CD4-positive, alpha-beta T cell (primary cell): ENCODE results near the gene PTX4. TPM values are rescaled to one million over a fixed set of nuclear protein-coding genes. Genes with fewer than 3 reads are reported as not detected.

Experiments used
- ATAC-seq: fragments of 200-7000 bp; cut with Tn5 transposase; one replicate; pipeline ENCODE4 v1.10.0; 2022; ENCODE audit warnings: mild to moderate bottlenecking; ENCODE audit not compliant: poor library complexity
- CTCF ChIA-PET: fragments of 350-600 bp; sonication (Branson Sonifier 250); formaldehyde crosslinking; loops from one replicate; lab custom pipeline; 2021; ENCODE audit warnings: antibody characterized with exemption, inconsistent platforms; lab: Charles Lee
- POLR2A ChIA-PET: fragments of 350-600 bp; sonication (Branson Sonifier 250); formaldehyde crosslinking; loops from one replicate; lab custom pipeline; 2021; ENCODE audit warnings: antibody characterized with exemption, inconsistent platforms; lab: Charles Lee
- DNase-seq, 14 experiments: peaks; one replicate each; pipeline ENCODE4 v3.0.0-alpha.2; 2013 to 2020; ENCODE audit warnings: mixed read lengths in 2 of 14
- H3K27ac ChIP-seq, 2 donors: one replicate each; pipeline versions ENCODE4 v1.5.1 to v1.7.0; 2013; ENCODE audit warnings: low read length in 2 of 2, low read depth in 1 of 2, mild to moderate bottlenecking in 1 of 2
- H3K27me3 ChIP-seq, 2 experiments: 1 replicate in 1 of 2; 2 replicates in 1 of 2; pipeline versions ENCODE4 v1.6.1 to v1.7.0; 2013; ENCODE audit warnings: low read length in 2 of 2, control low read depth in 1 of 2, mild to moderate bottlenecking in 1 of 2, moderate library complexity in 1 of 2; ENCODE audit not compliant: insufficient read depth in 2 of 2, control insufficient read depth in 1 of 2
- H3K36me3 ChIP-seq: one replicate; pipeline ENCODE4 v1.6.1; 2013; ENCODE audit warnings: low read length, control low read depth; ENCODE audit not compliant: insufficient read depth
- H3K4me1 ChIP-seq: one replicate; pipeline ENCODE4 v1.6.1; 2013; ENCODE audit warnings: low read length, control low read depth; ENCODE audit not compliant: insufficient read depth
- H3K4me3 ChIP-seq: one replicate; pipeline ENCODE4 v1.5.1; 2013; ENCODE audit warnings: mild to moderate bottlenecking, low read length, moderate library complexity
- H3K9me3 ChIP-seq, 2 experiments: 1 replicate in 1 of 2; 2 replicates in 1 of 2; pipeline versions ENCODE4 v1.6.1 to v1.7.0; 2013; ENCODE audit warnings: low read length in 2 of 2, mild to moderate bottlenecking in 2 of 2, control low read depth in 1 of 2, moderate library complexity in 1 of 2; ENCODE audit not compliant: control insufficient read depth in 1 of 2, insufficient read depth in 1 of 2
- H3K27ac Mint-ChIP-seq: one replicate; pipeline ENCODE4 v1.8.0; 2020; ENCODE audit warnings: mixed read lengths
- H3K27me3 Mint-ChIP-seq: one replicate; pipeline ENCODE4 v1.8.0; 2021; ENCODE audit warnings: mixed read lengths
- H3K36me3 Mint-ChIP-seq: one replicate; pipeline ENCODE4 v1.8.0; 2021; ENCODE audit warnings: low read depth, mixed read lengths
- H3K4me1 Mint-ChIP-seq: one replicate; pipeline ENCODE4 v1.8.0; 2021; ENCODE audit warnings: low read depth, mixed read lengths
- H3K4me3 Mint-ChIP-seq: one replicate; pipeline ENCODE4 v1.8.0; 2020; ENCODE audit warnings: mild to moderate bottlenecking, mixed read lengths
- H3K9me3 Mint-ChIP-seq: one replicate; pipeline ENCODE4 v1.8.0; 2020; ENCODE audit warnings: mixed read lengths
- CTCF ChIP-seq: fragments of 200-600 bp; IDR thresholded peaks from one replicate; pipeline ENCODE4 v1.8.0; 2022; ENCODE audit warnings: antibody characterized with exemption, mild to moderate bottlenecking
- intact Hi-C, 2 experiments: fragments of 100-400 bp; cut with DNase I in 1 of 2; cut with micrococcal nuclease in 1 of 2; formaldehyde crosslinking; loops; one replicate each; pipeline versions ENCODE4 v1.15.1 to v1.9.0; 2023 to 2025; cut with DNase I, micrococcal nuclease
- total RNA-seq, 174 experiments: library from RNA in 2 of 174; stranded (reverse) in 2 of 174; gene quantifications; one replicate each; pipeline ENCODE4 v1.2.3 and lab custom pipeline; 2021 to 2026

The PTX4 gene
- total RNA-seq, 2 experiments from 2014 or later: not detected

- peak overlapping the region; percentile 98 for H3K27ac Mint-ChIP-seq
- no peaks in the 10 kb centered on the region for H3K9me3 ChIP-seq
- H3K27me3 Mint-ChIP-seq: no peaks in the 10 kb centered on the region
- ATAC-seq (no peak), DNase-seq (no peak)
- POLR2A ChIA-PET: interaction anchor here (1.1 to 4.5 kb wide), 4 partner anchors 8 to 44 kb away, joined by 3 to 34 read pairs (median 11); partner anchors contain the start of gene TELO2
- no peaks in the 10 kb centered on the region for H3K9me3 Mint-ChIP-seq
- no peak for TF ChIP-seq CTCF
- intact Hi-C loops: loop anchor here (5.0 to 10.0 kb wide), 3 partner anchors 62 to 236 kb away; partner anchors contain the start of genes CLCN7 (in 1 of the 2), EME2 (in 1 of the 2), MRPS34 (in 1 of the 2) and NME3 (in 1 of the 2)
- H3K4me3 ChIP-seq: peak overlapping the region; percentile 98
- no peaks in the 10 kb centered on the region for H3K27me3 ChIP-seq
- CTCF ChIA-PET: no interaction called here
- peaks cover 64% of the 10 kb centered on the region for H3K36me3 ChIP-seq
- peak overlapping the region in 1 of 2 donors; percentile 55 for H3K27ac ChIP-seq
- H3K4me1 Mint-ChIP-seq: peaks cover 61% of the 10 kb centered on the region
- peaks cover 79% of the 10 kb centered on the region for H3K4me1 ChIP-seq
- peaks cover 72% of the 10 kb centered on the region for H3K36me3 Mint-ChIP-seq
- peak overlapping the region; percentile 99 for H3K4me3 Mint-ChIP-seq
Observed at GRCh38 chr16:1536601-1537000, 47.9 kb upstream of the PTX4 start.

GRCh38 chr16:1535391-1536291 lies 46.9 kb upstream of the PTX4 start:
- ChIA-PET POLR2A (interaction anchor here (0.6 to 4.5 kb wide), 10 partner anchors 8 to 226 kb away, joined by 3 to 34 read pairs (median 4); partner anchors contain the start of genes IFT140, MAPK8IP3, TELO2 and UBE2I), CTCF (interaction anchor here (1.4 kb wide), 1 partner anchor 171 kb away, joined by 4 read pairs; the partner anchor contains the start of gene MAPK8IP3)
- peak overlapping the region; percentile 99 for H3K4me3 Mint-ChIP-seq
- peaks cover 61% of the 10 kb centered on the region for H3K4me1 Mint-ChIP-seq
- no peak for TF ChIP-seq CTCF
- DNase-seq: peak in 8 of 14 experiments; percentile 28 to 68 (median 40)
- no peaks in the 10 kb centered on the region for H3K9me3 ChIP-seq
- peaks cover 74% of the 10 kb centered on the region for H3K4me1 ChIP-seq
- peaks cover 63% of the 10 kb centered on the region for H3K36me3 Mint-ChIP-seq
- no peaks in the 10 kb centered on the region for H3K27me3 Mint-ChIP-seq
- peak; percentile 49 for ATAC-seq
- peak overlapping the region; percentile 98 for H3K4me3 ChIP-seq
- peaks cover 55% of the 10 kb centered on the region for H3K36me3 ChIP-seq
- H3K9me3 Mint-ChIP-seq: no peaks in the 10 kb centered on the region
- H3K27ac Mint-ChIP-seq: peak overlapping the region; percentile 98
- intact Hi-C loops: loop anchor here (2.0 to 10.0 kb wide), 5 partner anchors 43 to 237 kb away; partner anchors contain the start of genes UQCC4 (in 2 of the 2), CLCN7 (in 1 of the 2), EME2 (in 1 of the 2) and MRPS34 (in 1 of the 2)
- no peaks in the 10 kb centered on the region for H3K27me3 ChIP-seq
- peak overlapping the region; percentile 55 to 56 for H3K27ac ChIP-seq
